ENCODE measurements around the gene SLC35E3.

SLC35E3 gene

GRCh38 chr12:68804657-68805591 is 58.9 kb downstream of the SLC35E3 start:
- H3K27ac ChIP-seq: no peak overlapping the region
- no peak for TF ChIP-seq CTCF (conservative IDR thresholded peaks at IDR 0.05)
- TF ChIP-seq ZFX (IDR thresholded peaks at IDR 0.05): no peak

- TF ChIP-seq CTCF (conservative IDR thresholded peaks at IDR 0.05) (no peak), ZFX (IDR thresholded peaks at IDR 0.05) (no peak)
- no peak overlapping the region for H3K27ac ChIP-seq
Measured at GRCh38 chr12:68805592-68806120, 59.7 kb downstream of the SLC35E3 start.

- no peak for TF ChIP-seq CTCF (conservative IDR thresholded peaks at IDR 0.05)
- no peak for TF ChIP-seq ZFX (IDR thresholded peaks at IDR 0.05)
- peak overlapping the region; percentile 99 for H3K27ac ChIP-seq
Measured at GRCh38 chr12:68806488-68807237, 60.7 kb downstream of the SLC35E3 start.

GRCh38 chr12:68807274-68807575 is 61.2 kb downstream of the SLC35E3 start:
- H3K27ac ChIP-seq: peak overlapping the region; percentile 99

- peak within 1 kb of the TSS; percentile 99 for H3K27ac ChIP-seq
Measured at GRCh38 chr12:68807576-68808387, 61.8 kb downstream of the SLC35E3 start, which contains the start of gene MDM2. MDM2 (plus strand) TSS chr12:68808177; CDS start chr12:68808478, 301 bp downstream.

GRCh38 chr12:68808388-68809189 is 62.6 kb downstream of the SLC35E3 start:
- H3K27ac ChIP-seq: peak overlapping the region; percentile 99
- peak; percentile 34; the same call in 1 of the 2 replicates for TF ChIP-seq CTCF (conservative IDR thresholded peaks at IDR 0.05)
- TF ChIP-seq ZFX (IDR thresholded peaks at IDR 0.05): peak; percentile 75; the same call in 1 of the 2 replicates

More at GRCh38 chr12:68807576-68808387, 61.8 kb downstream of the SLC35E3 start, which contains the start of gene MDM2:
- peak; percentile 89 for TF ChIP-seq CTCF (conservative IDR thresholded peaks at IDR 0.05)
- TF ChIP-seq ZFX (IDR thresholded peaks at IDR 0.05): peak; percentile 92
